IMR-90 (cell line): ENCODE data around the gene BLTP2. TPM values are rescaled to one million over a fixed set of nuclear protein-coding genes. Genes with fewer than 3 reads are reported as not detected.

ENCODE experiments used
- polyA plus RNA-seq, 3 experiments: library from polyadenylated mRNA; depleted of rRNA; stranded (reverse); fragments of >200 nt; gene quantifications; 2 replicates each; pipeline ENCODE4 v1.2.3, GENCODE V29; 2012; ENCODE audit warnings: low replicate concordance in 1 of 3
- total RNA-seq: library from RNA; depleted of rRNA; stranded (reverse); fragments of >200 nt; gene quantifications from 2 replicates; pipeline ENCODE4 v1.2.3, GENCODE V29; 2012; rRNA removed

BLTP2 gene
- total and polyA plus RNA-seq, 2 of the 4 experiments (the other 2 are of a cell fraction) = 42.3 to 174 TPM

Other genes starting within 250 kb of the BLTP2 start
- gene SLC46A1, start 238.9 kb downstream of the BLTP2 start, total RNA-seq = 2.7 and 2.8 TPM in 2 replicates
- gene SLC46A1, start 238.9 kb downstream of the BLTP2 start, polyA plus RNA-seq (2012; rRNA removed) = 3.9 and 4.0 TPM in 2 replicates
- gene SLC13A2, start 171.5 kb downstream of the BLTP2 start, total RNA-seq = not detected in 2 replicates
- gene SLC13A2, start 171.5 kb downstream of the BLTP2 start, polyA plus RNA-seq (2012; rRNA removed) = not detected in 2 replicates
- gene FOXN1, start 138.8 kb downstream of the BLTP2 start, total RNA-seq = not detected in 2 replicates
- gene FOXN1, start 138.8 kb downstream of the BLTP2 start, polyA plus RNA-seq (2012; rRNA removed) = not detected in 2 replicates
- 21.7 and 22.4 TPM in 2 replicates for gene UNC119, start 92.5 kb downstream of the BLTP2 start, total RNA-seq
- gene UNC119, start 92.5 kb downstream of the BLTP2 start, polyA plus RNA-seq (2012; rRNA removed) = 57.4 and 63.2 TPM in 2 replicates
- gene PIGS, start 73.6 kb downstream of the BLTP2 start, total RNA-seq = 27.5 and 28.7 TPM in 2 replicates
- 77.9 and 78.9 TPM in 2 replicates for gene PIGS, start 73.6 kb downstream of the BLTP2 start, polyA plus RNA-seq (2012; rRNA removed)
- gene ALDOC, start 68.3 kb downstream of the BLTP2 start, total RNA-seq = 46.1 and 47.0 TPM in 2 replicates
- gene ALDOC, start 68.3 kb downstream of the BLTP2 start, polyA plus RNA-seq (2012; rRNA removed) = 62.6 and 69.7 TPM in 2 replicates
- 55.5 and 60.8 TPM in 2 replicates for gene SPAG5, start 46.1 kb downstream of the BLTP2 start, total RNA-seq
- gene SPAG5, start 46.1 kb downstream of the BLTP2 start, polyA plus RNA-seq (2012; rRNA removed) = 40.3 and 47.3 TPM in 2 replicates
- gene RSKR, start 31.0 kb downstream of the BLTP2 start, total RNA-seq = 2.2 and 2.8 TPM in 2 replicates
- gene RSKR, start 31.0 kb downstream of the BLTP2 start, polyA plus RNA-seq (2012; rRNA removed) = 5.9 and 6.8 TPM in 2 replicates
- 79.2 and 81.7 TPM in 2 replicates for gene SDF2, start 16.7 kb upstream of the BLTP2 start, total RNA-seq
- 76.0 and 80.8 TPM in 2 replicates for gene SDF2, start 16.7 kb upstream of the BLTP2 start, polyA plus RNA-seq (2012; rRNA removed)
- 44.8 and 45.0 TPM in 2 replicates for gene SUPT6H, start 17.0 kb upstream of the BLTP2 start, total RNA-seq
- 40.0 and 41.4 TPM in 2 replicates for gene SUPT6H, start 17.0 kb upstream of the BLTP2 start, polyA plus RNA-seq (2012; rRNA removed)
- 0.28 and 0.36 TPM in 2 replicates for gene PROCA1, start 66.7 kb upstream of the BLTP2 start, total RNA-seq
- gene PROCA1, start 66.7 kb upstream of the BLTP2 start, polyA plus RNA-seq (2012; rRNA removed) = 1.7 and 3.0 TPM in 2 replicates
- 304 and 351 TPM in 2 replicates for gene RAB34, start 72.7 kb upstream of the BLTP2 start, total RNA-seq
- gene RAB34, start 72.7 kb upstream of the BLTP2 start, polyA plus RNA-seq (2012; rRNA removed) = 374 and 387 TPM in 2 replicates
- gene RPL23A, start 74.8 kb upstream of the BLTP2 start, total RNA-seq = 572 and 596 TPM in 2 replicates
- 958 and 1,004 TPM in 2 replicates for gene RPL23A, start 74.8 kb upstream of the BLTP2 start, polyA plus RNA-seq (2012; rRNA removed)
- gene TLCD1, start 81.1 kb upstream of the BLTP2 start, total RNA-seq = 3.6 and 3.9 TPM in 2 replicates
- gene TLCD1, start 81.1 kb upstream of the BLTP2 start, polyA plus RNA-seq (2012; rRNA removed) = 8.7 and 9.3 TPM in 2 replicates
- gene NEK8, start 83.6 kb upstream of the BLTP2 start, total RNA-seq = 3.1 and 5.2 TPM in 2 replicates
- gene NEK8, start 83.6 kb upstream of the BLTP2 start, polyA plus RNA-seq (2012; rRNA removed) = 4.1 and 4.6 TPM in 2 replicates
- 27.5 and 36.9 TPM in 2 replicates for gene TRAF4, start 98.9 kb upstream of the BLTP2 start, total RNA-seq
- 63.2 and 75.6 TPM in 2 replicates for gene TRAF4, start 98.9 kb upstream of the BLTP2 start, polyA plus RNA-seq (2012; rRNA removed)
- 2.2 and 2.5 TPM in 2 replicates for gene FAM222B, start 197.6 kb upstream of the BLTP2 start, total RNA-seq
- 10.8 and 11.4 TPM in 2 replicates for gene FAM222B, start 197.6 kb upstream of the BLTP2 start, polyA plus RNA-seq (2012; rRNA removed)
- 25.8 and 34.1 TPM in 2 replicates for gene ERAL1, start 209.9 kb upstream of the BLTP2 start, total RNA-seq
- gene ERAL1, start 209.9 kb upstream of the BLTP2 start, polyA plus RNA-seq (2012; rRNA removed) = 62.3 and 71.3 TPM in 2 replicates